Endothelial cell of umbilical vein (primary cell): ENCODE data around the gene EFHC1. TPM values are rescaled to one million over a fixed set of nuclear protein-coding genes. Genes with fewer than 3 reads are reported as not detected.

ENCODE experiments used
- BruUV-seq: library from RNA; stranded (reverse); fragments of 400-500 nt; replicated peaks from 2 replicates; lab custom pipeline; 2021; lab: Mats Ljungman, UMichigan
- CTCF ChIA-PET: fragments of 300-600, 350-600 bp; sonication (Branson Sonifier 250); formaldehyde crosslinking; loops from one replicate; lab custom pipeline; 2021; ENCODE audit warnings: antibody characterized with exemption, inconsistent platforms; lab: Charles Lee
- POLR2A ChIA-PET: fragments of 300-600, 350-600 bp; sonication (Branson Sonifier 250); formaldehyde crosslinking; loops from one replicate; lab custom pipeline; 2021; ENCODE audit warnings: antibody characterized with exemption, inconsistent platforms; lab: Charles Lee
- DNase-seq: peaks from one replicate; pipeline ENCODE4 v3.0.0-alpha.2; 2011; ENCODE audit warnings: low read depth, low spot score
- FAIRE-seq: peaks from 2 replicates; lab custom pipeline; 2011; peaks lifted over from hg19 to GRCh38; lab: Jason Lieb, UNC
- H2AFZ ChIP-seq: 2 replicates; pipeline ENCODE4 v1.6.0; 2012; ENCODE audit warnings: low read depth, low read length, control low read depth, inconsistent platforms
- H3K27ac ChIP-seq: 2 replicates; pipeline ENCODE4 v1.5.1; 2011; ENCODE audit warnings: low read depth, mild to moderate bottlenecking, control low read depth, low read length, moderate library complexity; ENCODE audit not compliant: insufficient read depth
- H3K27me3 ChIP-seq, 2 experiments: 2 replicates each; pipeline versions ENCODE4 v1.6.0 to v1.6.1; 2011; ENCODE audit warnings: low read length in 2 of 2, mixed read lengths in 1 of 2; ENCODE audit not compliant: control insufficient read depth in 2 of 2, insufficient read depth in 2 of 2
- H3K36me3 ChIP-seq, 2 experiments: 2 replicates in 1 of 2; 3 replicates in 1 of 2; pipeline ENCODE4 v1.5.1; 2011; ENCODE audit warnings: low read length in 2 of 2, mild to moderate bottlenecking in 1 of 2, moderate library complexity in 1 of 2; ENCODE audit not compliant: control insufficient read depth in 2 of 2, insufficient read depth in 2 of 2; ENCODE audit errors: extremely low read depth in 1 of 2
- H3K4me1 ChIP-seq: 3 replicates; pipeline ENCODE4 v1.5.1; 2011; ENCODE audit warnings: mild to moderate bottlenecking, low read length; ENCODE audit not compliant: control insufficient read depth, insufficient read depth; ENCODE audit errors: extremely low read depth
- H3K4me2 ChIP-seq: 2 replicates; pipeline ENCODE4 v1.6.1; 2011; ENCODE audit warnings: low read length, control low read depth, mixed read lengths; ENCODE audit not compliant: insufficient read depth
- H3K4me3 ChIP-seq, 3 experiments: fragments of 200-600 bp in 1 of 3; sonication (generic), shearing (Covaris generic) in 1 of 3; replicated peaks in 1 of 3; 2 replicates each; pipeline ENCODE4 v1.5.1; 2011 to 2016; ENCODE audit warnings: control low read depth in 3 of 3, low read length in 3 of 3, mild to moderate bottlenecking in 2 of 3, inconsistent platforms in 1 of 3, low read depth in 1 of 3, moderate library complexity in 1 of 3; ENCODE audit not compliant: insufficient read depth in 1 of 3
- H3K79me2 ChIP-seq: 2 replicates; pipeline ENCODE4 v1.6.0; 2012; ENCODE audit warnings: low read length, inconsistent platforms; ENCODE audit not compliant: control insufficient read depth, insufficient read depth
- H3K9ac ChIP-seq: replicated peaks from 2 replicates; pipeline ENCODE3; 2011; ENCODE audit warnings: low read length, control low read depth; ENCODE audit not compliant: insufficient read depth; ENCODE audit errors: extremely low read depth
- H3K9me1 ChIP-seq: replicated peaks from 3 replicates; pipeline ENCODE4 v1.6.0; 2011; ENCODE audit warnings: mild to moderate bottlenecking, low read length; ENCODE audit not compliant: control insufficient read depth, insufficient read depth; ENCODE audit errors: extremely low read depth
- H3K9me3 ChIP-seq: replicated peaks from 2 replicates; pipeline ENCODE4 v1.5.1; 2012; ENCODE audit warnings: low read length, inconsistent platforms; ENCODE audit not compliant: control insufficient read depth, insufficient read depth
- H4K20me1 ChIP-seq: replicated peaks from 2 replicates; pipeline ENCODE3; 2011; ENCODE audit warnings: mild to moderate bottlenecking, low read length; ENCODE audit not compliant: control insufficient read depth, insufficient read depth; ENCODE audit errors: extremely low read depth
- CTCF ChIP-seq, 2 donors: IDR thresholded peaks; 1 replicate in 1 of 2; 2 replicates in 1 of 2; pipeline ENCODE4 v1.5.1; 2011; ENCODE audit warnings: low read length in 2 of 2, mild to moderate bottlenecking in 2 of 2, moderate library complexity in 2 of 2, control low read depth in 1 of 2, inconsistent platforms in 1 of 2, low read depth in 1 of 2; ENCODE audit not compliant: insufficient read depth in 1 of 2; ENCODE audit errors: extremely low read depth in 1 of 2
- EZH2 ChIP-seq: IDR thresholded peaks from 2 replicates; pipeline ENCODE4 v1.6.1; 2012; ENCODE audit warnings: borderline replicate concordance, low read depth, mild to moderate bottlenecking, moderate library complexity, low read length, inconsistent platforms; ENCODE audit not compliant: severe bottlenecking
- FOS ChIP-seq: IDR thresholded peaks from 2 replicates; pipeline ENCODE4 v1.6.1; 2011; ENCODE audit warnings: mild to moderate bottlenecking, low read length, moderate library complexity, borderline replicate concordance; ENCODE audit not compliant: insufficient read depth
- GATA2 ChIP-seq: IDR thresholded peaks from 2 replicates; pipeline ENCODE4 v1.7.0; 2011; ENCODE audit warnings: low read depth, mild to moderate bottlenecking, moderate library complexity, mixed read lengths, low read length; ENCODE audit not compliant: insufficient read length, insufficient read depth
- JUN ChIP-seq: IDR thresholded peaks from 2 replicates; pipeline ENCODE4 v1.6.1; 2011; ENCODE audit warnings: borderline replicate concordance, low read depth; ENCODE audit not compliant: insufficient read length, insufficient read depth
- MAX ChIP-seq: IDR thresholded peaks from 2 replicates; pipeline ENCODE4 v1.6.1; 2011; ENCODE audit not compliant: insufficient read depth, insufficient read length
- MYC ChIP-seq: IDR thresholded peaks from one replicate; pipeline ENCODE4 v1.6.1; 2011; ENCODE audit warnings: mild to moderate bottlenecking, low read depth, low read length
- POLR2A ChIP-seq: IDR thresholded peaks from 2 replicates; pipeline ENCODE4 v1.6.1; 2012; ENCODE audit warnings: low read depth, mild to moderate bottlenecking, control low read depth, low read length
- POLR2AphosphoS5 ChIP-seq: IDR thresholded peaks from 2 replicates; pipeline ENCODE4 v1.6.1; 2012; ENCODE audit warnings: low read depth, mild to moderate bottlenecking, control low read depth, low read length, moderate library complexity; ENCODE audit not compliant: insufficient read depth
- dilution Hi-C: fragments of 300-500 bp; cut with MboI; formaldehyde crosslinking; loops from one replicate; pipeline ENCODE4 v1.15.0; 2019; ENCODE audit warnings: low sequenced_read_pairs; ENCODE audit not compliant: extremely low pct_ligation_motif_present
- intact Hi-C: fragments of 100-400 bp; cut with micrococcal nuclease; formaldehyde crosslinking; loops from one replicate; pipeline ENCODE4 v1.10.0; 2022
- polyA plus RNA-seq, 4 experiments: library from polyadenylated mRNA; depleted of rRNA in 3 of 4; stranded (reverse) in 3 of 4; unstranded in 1 of 4; fragments of >200 nt; gene quantifications; 2 replicates each; pipeline versions ENCODE4 v1.2.1 to v1.2.3, GENCODE V29; 2011 to 2012; ENCODE audit warnings: missing spikeins in 1 of 4
- total RNA-seq: library from RNA; stranded (reverse); gene quantifications from 2 replicates; pipeline ENCODE4 v1.2.3, GENCODE V29; 2021

Gene EFHC1
- total and polyA plus RNA-seq, 2 donors (not counting 3 experiments of a cell fraction or from before 2014, with no cell fraction given): 14.6 to 17.6 TPM

GRCh38 chr6:52507557-52508260 lies 87.6 kb downstream of the EFHC1 start:
- H3K27me3 ChIP-seq: no peaks in the 10 kb centered on the region
- DNase-seq (no peak), FAIRE-seq (no peak)
- no peak overlapping the region for H3K4me2 ChIP-seq
- H4K20me1 ChIP-seq: no peaks in the 10 kb centered on the region
- H3K27ac ChIP-seq: no peak overlapping the region
- no TSS peak for BruUV-seq
- dilution Hi-C loops (no loop called here), intact Hi-C loops (no loop called here)
- no peaks in the 10 kb centered on the region for H3K79me2 ChIP-seq
- POLR2A ChIA-PET: no interaction called here
- CTCF ChIA-PET: interaction anchor here (0.8 to 1.4 kb wide), 2 partner anchors 100 kb away, joined by 4 to 5 read pairs; no protein-coding TSS in a partner anchor
- peaks cover 59% of the 10 kb centered on the region for H3K4me1 ChIP-seq
- TF ChIP-seq MYC (no peak), GATA2 (no peak), EZH2 (no peak), POLR2AphosphoS5 (no peak), JUN (no peak), MAX (no peak), FOS (no peak), CTCF (IDR thresholded peaks at IDR 0.05; ENCODE audit: extremely low read depth in 1 of 2, insufficient read depth in 1 of 2, low read depth in 1 of 2, low read length in 2 of 2) (no peak), POLR2A (no peak)
- H3K9ac ChIP-seq: no peak overlapping the region
- no peaks in the 10 kb centered on the region for H3K9me1 ChIP-seq
- no peak overlapping the region for H3K4me3 ChIP-seq
- peaks cover 26 to 51% of the 10 kb centered on the region in 2 experiments for H3K36me3 ChIP-seq
- H3K9me3 ChIP-seq: no peaks in the 10 kb centered on the region
- no peak overlapping the region for H2AFZ ChIP-seq
